ENCODE data around the gene LMBR1L. TPM values are rescaled to one million over a fixed set of nuclear protein-coding genes. Genes with fewer than 3 reads are reported as not detected.
A peak's percentile ranks its signal among the peaks of the same experiment; 100 is the strongest.

Gene LMBR1L
- total RNA-seq, 5 donors from 2014 or later (not counting 1 experiment from before 2014, with no cell fraction given), result 159 to 302 (median 224) TPM

- peaks cover 41 to 67% (median 53%) of the 10 kb centered on the region in 3 donors for H3K4me1 Mint-ChIP-seq
- peaks cover 8 to 62% of the 10 kb centered on the region in 2 experiments for H3K4me1 ChIP-seq (ENCODE audit: control insufficient read depth in 1 of 2, extremely low read depth in 1 of 2, insufficient read depth in 2 of 2, low read length in 2 of 2)
- no peak overlapping the region for H3K27ac Mint-ChIP-seq
- WGBS (ENCODE audit: insufficient coverage), result 8% methylated on average over 15 of the region's 32 CpGs
- ChIA-PET POLR2A (interaction anchor here in 1 of 2 donors (1.5 kb wide), 1 partner anchor 14 kb away, joined by 3 read pairs; no protein-coding TSS in a partner anchor), CTCF (interaction anchor here (0.6 to 6.5 kb wide), 6 partner anchors 8 to 133 kb away, joined by 3 to 37 read pairs (median 4); partner anchors contain the start of genes LMBR1L (in 1 of the 2) and TUBA1B (in 1 of the 2))
- no peak overlapping the region for H3K27ac ChIP-seq (ENCODE audit: low read length)
- peak overlapping the region in 1 of 2 donors; percentile 25 for H3K4me3 ChIP-seq (ENCODE audit: control insufficient read depth in 1 of 2, extremely low read depth in 1 of 2, low read length in 1 of 2)
- peak overlapping the region in 1 of 3 donors; percentile 80 for H3K4me3 Mint-ChIP-seq
- peaks cover 12 to 71% of the 10 kb centered on the region in 2 experiments for H3K27me3 ChIP-seq (replicated peaks in 1 of 2; ENCODE audit: control insufficient read depth in 2 of 2, extremely low read depth in 1 of 2, insufficient read depth in 2 of 2, low read length in 1 of 2)
- H3K9me3 ChIP-seq, result no peaks in the 10 kb centered on the region
- H3K36me3 ChIP-seq (ENCODE audit: control insufficient read depth in 2 of 2, extremely low read depth in 1 of 2, insufficient read depth in 1 of 2, low read length in 1 of 2), result peaks cover 5 to 8% of the 10 kb centered on the region in 2 donors
- H3K27me3 Mint-ChIP-seq, result peaks cover 38 to 64% of the 10 kb centered on the region in 2 donors
- peak in 3 of 4 experiments; percentile 25 to 56 (median 35) for ATAC-seq (replicated peaks in 1 of 4)
- no peaks in the 10 kb centered on the region for H3K9me3 Mint-ChIP-seq
- peak in 27 of 35 experiments; percentile 15 to 72 (median 43) for DNase-seq
- peaks cover 15% of the 10 kb centered on the region for H3K36me3 Mint-ChIP-seq
Observed at GRCh38 chr12:49092086-49092815, 18.4 kb downstream of the LMBR1L start.

- H3K4me3 ChIP-seq (ENCODE audit: control insufficient read depth in 1 of 2, extremely low read depth in 1 of 2, low read length in 1 of 2), result peak overlapping the region in 1 of 2 donors; percentile 25
Observed at GRCh38 chr12:49091836-49092085, 18.9 kb downstream of the LMBR1L start.

GRCh38 chr12:49091056-49091835 is 19.4 kb downstream of the LMBR1L start:
- ChIA-PET POLR2A (interaction anchor here in 1 of 2 donors (0.5 to 1.5 kb wide), 2 partner anchors 15 to 163 kb away, joined by 3 to 6 read pairs; no protein-coding TSS in a partner anchor), CTCF (interaction anchor here (0.5 to 6.5 kb wide), 5 partner anchors 9 to 144 kb away, joined by 4 to 37 read pairs (median 4); partner anchors contain the start of gene TUBA1B (in 1 of the 2))
- peaks cover 41 to 73% (median 53%) of the 10 kb centered on the region in 3 donors for H3K4me1 Mint-ChIP-seq
- peaks cover 8 to 62% of the 10 kb centered on the region in 2 experiments for H3K4me1 ChIP-seq (ENCODE audit: control insufficient read depth in 1 of 2, extremely low read depth in 1 of 2, insufficient read depth in 2 of 2, low read length in 2 of 2)
- no peak for DNase-seq
- peaks cover 12 to 71% of the 10 kb centered on the region in 2 experiments for H3K27me3 ChIP-seq (replicated peaks in 1 of 2; ENCODE audit: control insufficient read depth in 2 of 2, extremely low read depth in 1 of 2, insufficient read depth in 2 of 2, low read length in 1 of 2)
- H3K9me3 Mint-ChIP-seq, result no peaks in the 10 kb centered on the region
- peaks cover 39 to 64% of the 10 kb centered on the region in 2 donors for H3K27me3 Mint-ChIP-seq
- 26% methylated on average over 21 of the region's 41 CpGs for WGBS (ENCODE audit: insufficient coverage)
- peak overlapping the region in 1 of 2 donors; percentile 23 for H3K27ac Mint-ChIP-seq
- H3K4me3 Mint-ChIP-seq, result peak overlapping the region in 2 of 3 donors; percentile 21 to 80
- H3K9me3 ChIP-seq, result no peaks in the 10 kb centered on the region
- peaks cover 10% of the 10 kb centered on the region for H3K36me3 Mint-ChIP-seq
- H3K27ac ChIP-seq (ENCODE audit: low read length), result no peak overlapping the region
- H3K36me3 ChIP-seq (ENCODE audit: control insufficient read depth in 2 of 2, extremely low read depth in 1 of 2, insufficient read depth in 1 of 2, low read length in 1 of 2), result no peaks in the 10 kb centered on the region
- no peak for ATAC-seq (replicated peaks in 1 of 4)
- H3K4me3 ChIP-seq (ENCODE audit: control insufficient read depth in 1 of 2, extremely low read depth in 1 of 2, low read length in 1 of 2), result peak overlapping the region in 1 of 2 donors; percentile 20

More at GRCh38 chr12:49091836-49092085, 18.9 kb downstream of the LMBR1L start:
- CTCF ChIA-PET, result interaction anchor here (0.6 to 6.5 kb wide), 5 partner anchors 8 to 133 kb away, joined by 3 to 37 read pairs (median 4); partner anchors contain the start of gene TUBA1B (in 1 of the 2)
- Mint-ChIP-seq H3K4me3 (peak overlapping the region in 1 of 3 donors; percentile 80), H3K9me3 (no peaks in the 10 kb centered on the region), H3K36me3 (peaks cover 14% of the 10 kb centered on the region), H3K4me1 (peaks cover 41 to 71% (median 53%) of the 10 kb centered on the region in 3 donors), H3K27me3 (peaks cover 38 to 64% of the 10 kb centered on the region in 2 donors), H3K27ac (no peak overlapping the region)
- ATAC-seq (replicated peaks in 1 of 4) (no peak), DNase-seq (no peak)
- H3K27me3 ChIP-seq (replicated peaks in 1 of 2; ENCODE audit: control insufficient read depth in 2 of 2, extremely low read depth in 1 of 2, insufficient read depth in 2 of 2, low read length in 1 of 2), result peaks cover 12 to 71% of the 10 kb centered on the region in 2 experiments
- WGBS (ENCODE audit: insufficient coverage), result 8% methylated on average over 11 of the region's 14 CpGs
- H3K27ac ChIP-seq (ENCODE audit: low read length), result no peak overlapping the region
- peaks cover 1 to 3% of the 10 kb centered on the region in 2 donors for H3K36me3 ChIP-seq (ENCODE audit: control insufficient read depth in 2 of 2, extremely low read depth in 1 of 2, insufficient read depth in 1 of 2, low read length in 1 of 2)
- H3K9me3 ChIP-seq, result no peaks in the 10 kb centered on the region
- peaks cover 8 to 62% of the 10 kb centered on the region in 2 experiments for H3K4me1 ChIP-seq (ENCODE audit: control insufficient read depth in 1 of 2, extremely low read depth in 1 of 2, insufficient read depth in 2 of 2, low read length in 2 of 2)
- POLR2A ChIA-PET, result interaction anchor here in 1 of 2 donors (1.5 kb wide), 1 partner anchor 14 kb away, joined by 3 read pairs; no protein-coding TSS in a partner anchor

- H3K4me1 Mint-ChIP-seq, result peaks cover 38 to 67% (median 51%) of the 10 kb centered on the region in 3 donors
- H3K4me1 ChIP-seq (ENCODE audit: control insufficient read depth in 1 of 2, extremely low read depth in 1 of 2, insufficient read depth in 2 of 2, low read length in 2 of 2), result peaks cover 8 to 62% of the 10 kb centered on the region in 2 experiments
- POLR2A ChIA-PET, result interaction anchor here in 1 of 2 donors (0.6 kb wide), 1 partner anchor 940 kb away, joined by 9 read pairs; no protein-coding TSS in a partner anchor
- H3K27me3 Mint-ChIP-seq, result peaks cover 38 to 57% of the 10 kb centered on the region in 2 donors
- no peaks in the 10 kb centered on the region for H3K9me3 Mint-ChIP-seq
- no peaks in the 10 kb centered on the region for H3K36me3 ChIP-seq (ENCODE audit: control insufficient read depth in 2 of 2, extremely low read depth in 1 of 2, insufficient read depth in 1 of 2, low read length in 1 of 2)
- no peaks in the 10 kb centered on the region for H3K9me3 ChIP-seq
- peak; percentile 19 to 28 (median 23) for ATAC-seq (replicated peaks in 1 of 4)
- H3K27ac ChIP-seq (ENCODE audit: low read length), result no peak overlapping the region
- H3K4me3 ChIP-seq (ENCODE audit: control insufficient read depth in 1 of 2, extremely low read depth in 1 of 2, low read length in 1 of 2), result peak overlapping the region; percentile 34 to 69
- DNase-seq, result peak in 10 of 35 experiments; percentile 19 to 48 (median 30)
- WGBS (ENCODE audit: insufficient coverage), result under 1% methylated on average over 83 of the region's 88 CpGs
- CTCF ChIA-PET, result interaction anchor here (0.5 to 6.5 kb wide), 7 partner anchors 15 to 80 kb away, joined by 3 to 37 read pairs (median 5); partner anchors contain the start of gene TUBA1B (in 1 of the 2)
- no peak overlapping the region for H3K27ac Mint-ChIP-seq
- peaks cover 12 to 71% of the 10 kb centered on the region in 2 experiments for H3K27me3 ChIP-seq (replicated peaks in 1 of 2; ENCODE audit: control insufficient read depth in 2 of 2, extremely low read depth in 1 of 2, insufficient read depth in 2 of 2, low read length in 1 of 2)
- peak overlapping the region; percentile 70 to 80 (median 71) for H3K4me3 Mint-ChIP-seq
- peaks cover 2% of the 10 kb centered on the region for H3K36me3 Mint-ChIP-seq
Observed at GRCh38 chr12:49089821-49090773, 20.6 kb downstream of the LMBR1L start.

GRCh38 chr12:49088932-49089330 is 21.7 kb downstream of the LMBR1L start:
- Histone ChIP-seq H3K4me1 (ENCODE audit: control insufficient read depth in 1 of 2, extremely low read depth in 1 of 2, insufficient read depth in 2 of 2, low read length in 2 of 2) (peaks cover 8 to 54% of the 10 kb centered on the region in 2 experiments), H3K36me3 (ENCODE audit: control insufficient read depth in 2 of 2, extremely low read depth in 1 of 2, insufficient read depth in 1 of 2, low read length in 1 of 2) (no peaks in the 10 kb centered on the region), H3K27ac (ENCODE audit: low read length) (no peak overlapping the region), H3K4me3 (ENCODE audit: control insufficient read depth in 1 of 2, extremely low read depth in 1 of 2, low read length in 1 of 2) (no peak overlapping the region), H3K9me3 (no peaks in the 10 kb centered on the region), H3K27me3 (replicated peaks in 1 of 2; ENCODE audit: control insufficient read depth in 2 of 2, extremely low read depth in 1 of 2, insufficient read depth in 2 of 2, low read length in 1 of 2) (peaks cover 12 to 59% of the 10 kb centered on the region in 2 experiments)
- Mint-ChIP-seq H3K36me3 (no peaks in the 10 kb centered on the region), H3K27ac (no peak overlapping the region), H3K9me3 (no peaks in the 10 kb centered on the region), H3K4me3 (peak overlapping the region in 1 of 3 donors; percentile 80), H3K27me3 (peaks cover 34 to 51% of the 10 kb centered on the region in 2 donors), H3K4me1 (peaks cover 33 to 58% (median 46%) of the 10 kb centered on the region in 3 donors)
- ChIA-PET CTCF (interaction anchor here (0.7 to 5.1 kb wide), 20 partner anchors 8 to 146 kb away, joined by 3 to 32 read pairs (median 6); partner anchors contain the start of genes RHEBL1 (in 2 of the 2) and TUBA1B (in 2 of the 2)), POLR2A (interaction anchor here in 1 of 2 donors (0.5 to 0.6 kb wide), 2 partner anchors 31 to 236 kb away, joined by 3 read pairs; no protein-coding TSS in a partner anchor)
- WGBS (ENCODE audit: insufficient coverage), result 78% methylated on average over 4 of the region's 6 CpGs
- ATAC-seq (replicated peaks in 1 of 4) (no peak), DNase-seq (no peak)
